CD8-positive, alpha-beta memory T cell (primary cell): ENCODE results near the gene SIL1. TPM values are rescaled to one million over a fixed set of nuclear protein-coding genes. Genes with fewer than 3 reads are reported as not detected.
"Not testable (repeated sequence)": the region's sequence is repeated elsewhere in the genome, so short reads cannot be mapped to it uniquely, and the experiment has no call there.

Experiments used
- CTCF ChIA-PET: fragments of 350-600 bp; sonication (Branson Sonifier 250); formaldehyde crosslinking; loops from one replicate; lab custom pipeline; 2021; ENCODE audit warnings: antibody characterized with exemption; lab: Charles Lee
- POLR2A ChIA-PET: fragments of 350-600 bp; sonication (Branson Sonifier 250); formaldehyde crosslinking; loops from one replicate; lab custom pipeline; 2021; ENCODE audit warnings: antibody characterized with exemption; lab: Charles Lee
- DNase-seq, 5 donors: peaks; one replicate each; pipeline versions ENCODE4 v3.0.0 to v3.0.0-alpha.2; 2020 to 2022; ENCODE audit warnings: mixed read lengths in 1 of 5
- H3K27ac ChIP-seq: one replicate; pipeline ENCODE4 v1.7.0; 2013; ENCODE audit warnings: low read depth, mild to moderate bottlenecking, low read length, moderate library complexity
- H3K27me3 ChIP-seq: 2 replicates; pipeline ENCODE4 v1.7.0; 2013; ENCODE audit warnings: low read length, mild to moderate bottlenecking; ENCODE audit not compliant: insufficient read depth, poor library complexity, severe bottlenecking
- H3K36me3 ChIP-seq: 2 replicates; pipeline ENCODE4 v1.7.0; 2013; ENCODE audit warnings: mild to moderate bottlenecking, low read length, moderate library complexity; ENCODE audit not compliant: insufficient read depth
- H3K4me1 ChIP-seq: 2 replicates; pipeline ENCODE4 v1.7.0; 2013; ENCODE audit warnings: mild to moderate bottlenecking, low read length, moderate library complexity; ENCODE audit not compliant: insufficient read depth
- H3K4me3 ChIP-seq: 2 replicates; pipeline ENCODE4 v1.7.0; 2013; ENCODE audit warnings: mild to moderate bottlenecking, low read length
- H3K9me3 ChIP-seq: 2 replicates; pipeline ENCODE4 v1.7.0; 2013; ENCODE audit warnings: mild to moderate bottlenecking, low read length
- H3K27ac Mint-ChIP-seq, 8 donors: one replicate each; pipeline ENCODE4 v1.8.0; 2020 to 2021; ENCODE audit warnings: mixed read lengths in 8 of 8, mild to moderate bottlenecking in 6 of 8, inconsistent platforms in 3 of 8, moderate library complexity in 3 of 8
- H3K27me3 Mint-ChIP-seq, 2 donors: one replicate each; pipeline ENCODE4 v1.8.0; 2020 to 2021; ENCODE audit warnings: mixed read lengths in 2 of 2, mild to moderate bottlenecking in 1 of 2, moderate library complexity in 1 of 2
- H3K36me3 Mint-ChIP-seq, 3 donors: one replicate each; pipeline ENCODE4 v1.8.0; 2020 to 2021; ENCODE audit warnings: mixed read lengths in 3 of 3, inconsistent platforms in 1 of 3, mild to moderate bottlenecking in 1 of 3
- H3K4me1 Mint-ChIP-seq, 3 donors: one replicate each; pipeline ENCODE4 v1.8.0; 2020 to 2021; ENCODE audit warnings: mixed read lengths in 3 of 3, inconsistent platforms in 1 of 3, mild to moderate bottlenecking in 1 of 3
- H3K4me3 Mint-ChIP-seq, 7 donors: one replicate each; pipeline ENCODE4 v1.8.0; 2020 to 2021; ENCODE audit warnings: mixed read lengths in 7 of 7, mild to moderate bottlenecking in 6 of 7, moderate library complexity in 4 of 7, inconsistent platforms in 2 of 7
- H3K9me3 Mint-ChIP-seq, 5 donors: one replicate each; pipeline ENCODE4 v1.8.0; 2020 to 2022; ENCODE audit warnings: mixed read lengths in 5 of 5, mild to moderate bottlenecking in 3 of 5, moderate library complexity in 2 of 5, inconsistent platforms in 1 of 5
- polyA plus RNA-seq: library from polyadenylated mRNA; unstranded; fragments of 300-500 nt; fragmentation: Illumina TruSeq; gene quantifications from one replicate; pipeline ENCODE4 v1.2.3, GENCODE V29; 2021
- total RNA-seq, 2 experiments: library from RNA; stranded (reverse); gene quantifications; one replicate each; pipeline ENCODE4 v1.2.3, GENCODE V29; 2021

The SIL1 gene
- total and polyA plus RNA-seq, 3 experiments from 2014 or later = 15.0 to 27.5 (median 26.6) TPM

- H3K4me3 ChIP-seq = no peak overlapping the region
- CTCF ChIA-PET = no interaction called here
- POLR2A ChIA-PET = no interaction called here
Measured at GRCh38 chr5:139178589-139178917, 19.6 kb downstream of the SIL1 start.

GRCh38 chr5:139177809-139178588 is 20.2 kb downstream of the SIL1 start:
- Histone ChIP-seq H3K27me3 (no peaks in the 10 kb centered on the region), H3K9me3 (no peaks in the 10 kb centered on the region), H3K4me3 (no peak overlapping the region), H3K4me1 (no peaks in the 10 kb centered on the region), H3K27ac (no peak overlapping the region), H3K36me3 (no peaks in the 10 kb centered on the region)
- H3K27ac Mint-ChIP-seq = peak overlapping the region in 2 of 8 donors; percentile 3 to 60
- H3K4me1 Mint-ChIP-seq = peaks cover 7 to 12% (median 8%) of the 10 kb centered on the region in 3 donors
- CTCF ChIA-PET = no interaction called here
- peaks cover 1 to 16% (median 3%) of the 10 kb centered on the region in 3 donors for H3K36me3 Mint-ChIP-seq
- peaks cover 0 to 4% (median under 1%) of the 10 kb centered on the region in 5 donors for H3K9me3 Mint-ChIP-seq
- POLR2A ChIA-PET = no interaction called here
- DNase-seq = no peak
- H3K4me3 Mint-ChIP-seq = no peak overlapping the region
- H3K27me3 Mint-ChIP-seq = no peaks in the 10 kb centered on the region

More at GRCh38 chr5:139178589-139178917, 19.6 kb downstream of the SIL1 start:
- no peaks in the 10 kb centered on the region for H3K27me3 Mint-ChIP-seq
- no peak for DNase-seq
- peaks cover 0 to 3% (median 0%) of the 10 kb centered on the region in 5 donors for H3K9me3 Mint-ChIP-seq
- Histone ChIP-seq H3K9me3 (no peaks in the 10 kb centered on the region), H3K27me3 (no peaks in the 10 kb centered on the region), H3K27ac (no peak overlapping the region), H3K36me3 (no peaks in the 10 kb centered on the region), H3K4me1 (no peaks in the 10 kb centered on the region)
- H3K36me3 Mint-ChIP-seq = peaks cover 0 to 16% (median 3%) of the 10 kb centered on the region in 3 donors
- no peak overlapping the region for H3K4me3 Mint-ChIP-seq
- H3K27ac Mint-ChIP-seq = peak overlapping the region in 2 of 8 donors; percentile 3 to 60
- peaks cover 7 to 12% (median 8%) of the 10 kb centered on the region in 3 donors for H3K4me1 Mint-ChIP-seq

- H3K27me3 ChIP-seq, H3K27me3 Mint-ChIP-seq, H3K4me3 ChIP-seq, H3K9me3 ChIP-seq, H3K27ac ChIP-seq, H3K4me1 ChIP-seq, H3K4me3 Mint-ChIP-seq, DNase-seq, H3K27ac Mint-ChIP-seq, H3K36me3 ChIP-seq: not testable (repeated sequence)
- ChIA-PET CTCF (interaction anchor here (0.8 kb wide), 1 partner anchor 29 kb away, joined by 3 read pairs; no protein-coding TSS in a partner anchor), POLR2A (interaction anchor here (0.6 kb wide), 1 partner anchor 1429 kb away, joined by 3 read pairs; no protein-coding TSS in a partner anchor)
- peaks cover 2 to 11% (median 6%) of the 10 kb centered on the region in 5 donors for H3K9me3 Mint-ChIP-seq
- H3K36me3 Mint-ChIP-seq = peaks cover 2 to 22% (median 3%) of the 10 kb centered on the region in 3 donors
- H3K4me1 Mint-ChIP-seq = peaks cover 7 to 12% (median 8%) of the 10 kb centered on the region in 3 donors
Measured at GRCh38 chr5:139177281-139177680, 20.9 kb downstream of the SIL1 start.

- H3K4me1 ChIP-seq, H3K27ac Mint-ChIP-seq, H3K27me3 ChIP-seq, DNase-seq, H3K36me3 ChIP-seq, H3K27me3 Mint-ChIP-seq, H3K4me3 ChIP-seq, H3K9me3 ChIP-seq, CTCF ChIA-PET, H3K27ac ChIP-seq, H3K4me3 Mint-ChIP-seq, POLR2A ChIA-PET: not testable (repeated sequence)
- Mint-ChIP-seq H3K9me3 (peaks cover 9 to 19% (median 13%) of the 10 kb centered on the region in 5 donors), H3K4me1 (peaks cover 7 to 12% (median 8%) of the 10 kb centered on the region in 3 donors), H3K36me3 (peaks cover 7 to 30% (median 8%) of the 10 kb centered on the region in 3 donors)
Measured at GRCh38 chr5:139174382-139174781, 23.8 kb downstream of the SIL1 start.

- no peak overlapping the region for H3K4me3 ChIP-seq
- H3K9me3 Mint-ChIP-seq = peaks cover 9 to 19% (median 13%) of the 10 kb centered on the region in 5 donors
- H3K4me3 Mint-ChIP-seq = no peak overlapping the region
- H3K4me1 Mint-ChIP-seq = peaks cover 3 to 5% (median 3%) of the 10 kb centered on the region in 3 donors
- peaks cover 7 to 27% (median 7%) of the 10 kb centered on the region in 3 donors for H3K36me3 Mint-ChIP-seq
- no peaks in the 10 kb centered on the region for H3K36me3 ChIP-seq
- ChIA-PET CTCF (no interaction called here), POLR2A (no interaction called here)
- H3K27me3 ChIP-seq = no peaks in the 10 kb centered on the region
- H3K9me3 ChIP-seq = peaks cover 5% of the 10 kb centered on the region
- H3K4me1 ChIP-seq = no peaks in the 10 kb centered on the region
- no peak overlapping the region for H3K27ac ChIP-seq
- H3K27ac Mint-ChIP-seq = peak overlapping the region in 1 of 8 donors; percentile 50
- no peak for DNase-seq
- no peaks in the 10 kb centered on the region for H3K27me3 Mint-ChIP-seq
Measured at GRCh38 chr5:139171779-139172404, 26.3 kb downstream of the SIL1 start.

- H3K4me1 Mint-ChIP-seq = peaks cover 0 to 5% (median 3%) of the 10 kb centered on the region in 3 donors
- H3K4me1 ChIP-seq = no peaks in the 10 kb centered on the region
- peaks cover 9 to 16% (median 13%) of the 10 kb centered on the region in 5 donors for H3K9me3 Mint-ChIP-seq
- no peak overlapping the region for H3K4me3 ChIP-seq
- no peak overlapping the region for H3K4me3 Mint-ChIP-seq
- H3K36me3 ChIP-seq = no peaks in the 10 kb centered on the region
- peaks cover 5% of the 10 kb centered on the region for H3K9me3 ChIP-seq
- no peak overlapping the region for H3K27ac ChIP-seq
- H3K27me3 Mint-ChIP-seq = no peaks in the 10 kb centered on the region
- DNase-seq = no peak
- H3K36me3 Mint-ChIP-seq = peaks cover 7 to 17% (median 7%) of the 10 kb centered on the region in 3 donors
- no peaks in the 10 kb centered on the region for H3K27me3 ChIP-seq
- H3K27ac Mint-ChIP-seq = no peak overlapping the region
- POLR2A ChIA-PET = no interaction called here
- CTCF ChIA-PET = no interaction called here
Measured at GRCh38 chr5:139167952-139168720, 30.0 kb downstream of the SIL1 start.

- Histone ChIP-seq H3K27ac (no peak overlapping the region), H3K4me3 (no peak overlapping the region), H3K36me3 (no peaks in the 10 kb centered on the region), H3K4me1 (no peaks in the 10 kb centered on the region), H3K9me3 (peaks cover 5% of the 10 kb centered on the region), H3K27me3 (no peaks in the 10 kb centered on the region)
- DNase-seq = no peak
- Mint-ChIP-seq H3K27ac (no peak overlapping the region), H3K36me3 (peaks cover 5 to 13% (median 10%) of the 10 kb centered on the region in 3 donors), H3K27me3 (no peaks in the 10 kb centered on the region), H3K4me1 (peaks cover 0 to 5% (median 3%) of the 10 kb centered on the region in 3 donors), H3K9me3 (peaks cover 6 to 10% (median 9%) of the 10 kb centered on the region in 5 donors), H3K4me3 (no peak overlapping the region)
- POLR2A ChIA-PET = no interaction called here
- CTCF ChIA-PET = no interaction called here
Measured at GRCh38 chr5:139167533-139167932, 30.6 kb downstream of the SIL1 start.
